HG03432 (cell line): ENCODE measurements around the gene SUCO.
"Not testable (repeated sequence)": the region's sequence is repeated elsewhere in the genome, so short reads cannot be mapped to it uniquely, and the experiment has no call there.

Experiments used
- ATAC-seq: cut with Tn5 transposase; IDR thresholded peaks from one replicate; pipeline ENCODE4 v1.9.1; 2021; ENCODE audit warnings: mild to moderate bottlenecking, moderate library complexity; ENCODE audit not compliant: unreplicated experiment

The SUCO gene

DNA sequence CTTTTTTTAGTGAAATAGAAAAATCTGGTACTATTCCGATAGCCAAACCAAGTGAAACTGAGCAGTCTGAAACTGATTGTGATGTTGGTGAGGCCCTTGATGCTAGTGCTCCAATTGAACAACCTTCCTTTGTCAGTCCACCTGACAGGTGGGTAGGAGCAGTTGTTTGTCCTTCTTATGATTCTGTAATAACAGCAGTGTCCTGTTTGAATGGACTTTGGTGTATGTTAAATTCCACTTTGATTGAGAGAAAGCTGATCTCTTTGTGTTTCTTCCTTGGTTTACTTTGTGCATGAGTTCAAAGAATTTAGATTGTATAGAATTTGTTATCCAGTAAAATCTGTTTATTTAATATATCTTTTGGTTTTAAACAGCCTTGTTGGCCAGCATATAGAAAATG is 24.3 kb downstream of the SUCO start:
- no peak for ATAC-seq

DNA sequence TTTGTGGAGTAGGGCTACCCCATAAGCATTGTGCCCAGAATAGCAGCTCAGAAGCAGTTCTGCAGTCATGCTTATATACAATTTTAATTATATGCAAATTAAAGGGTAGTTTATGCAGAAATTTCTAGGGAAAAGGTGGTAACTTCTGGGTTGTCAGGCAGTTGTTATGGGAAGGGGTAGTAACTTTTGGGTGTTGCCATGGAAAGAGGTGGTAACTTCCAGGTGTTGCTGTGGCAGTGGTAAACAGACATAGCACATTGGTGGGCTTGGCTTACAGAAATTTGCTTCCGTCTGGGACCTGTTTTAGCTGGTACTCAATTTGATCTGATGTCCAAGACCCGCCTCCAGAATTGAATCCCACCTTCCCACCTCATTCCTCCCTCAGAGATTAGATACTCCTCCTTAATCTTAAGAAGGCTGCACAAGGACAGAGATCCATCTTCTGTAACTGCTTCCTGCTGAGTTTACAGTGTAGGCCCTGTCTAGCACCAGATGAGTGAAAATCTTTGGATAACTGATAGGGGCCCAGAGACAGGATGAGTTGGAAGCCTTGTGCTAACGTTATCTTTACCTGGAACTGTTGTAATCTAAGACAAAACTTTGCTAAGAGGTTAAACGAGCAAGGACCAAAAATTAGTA is 26.7 kb downstream of the SUCO start:
- ATAC-seq = no peak

DNA sequence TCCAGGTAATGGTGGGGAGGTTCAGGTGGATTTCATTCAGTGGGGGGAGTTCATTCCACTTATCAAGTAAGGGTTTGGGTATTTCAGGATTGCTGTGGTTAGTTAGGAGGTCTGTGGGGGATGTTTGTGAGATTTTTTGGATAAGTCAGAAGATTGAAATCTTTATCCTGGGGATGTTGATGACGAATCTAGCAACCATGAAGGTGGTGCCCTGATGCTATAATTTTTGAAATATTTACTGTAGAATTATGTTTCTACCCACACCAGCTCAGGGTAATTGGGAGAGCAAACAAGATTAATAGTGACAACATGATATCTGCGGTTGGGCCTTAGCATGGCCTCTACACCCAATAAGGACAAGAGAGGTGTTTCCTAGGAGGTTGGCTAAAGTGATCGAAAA is 28.3 kb downstream of the SUCO start:
- no peak for ATAC-seq

DNA sequence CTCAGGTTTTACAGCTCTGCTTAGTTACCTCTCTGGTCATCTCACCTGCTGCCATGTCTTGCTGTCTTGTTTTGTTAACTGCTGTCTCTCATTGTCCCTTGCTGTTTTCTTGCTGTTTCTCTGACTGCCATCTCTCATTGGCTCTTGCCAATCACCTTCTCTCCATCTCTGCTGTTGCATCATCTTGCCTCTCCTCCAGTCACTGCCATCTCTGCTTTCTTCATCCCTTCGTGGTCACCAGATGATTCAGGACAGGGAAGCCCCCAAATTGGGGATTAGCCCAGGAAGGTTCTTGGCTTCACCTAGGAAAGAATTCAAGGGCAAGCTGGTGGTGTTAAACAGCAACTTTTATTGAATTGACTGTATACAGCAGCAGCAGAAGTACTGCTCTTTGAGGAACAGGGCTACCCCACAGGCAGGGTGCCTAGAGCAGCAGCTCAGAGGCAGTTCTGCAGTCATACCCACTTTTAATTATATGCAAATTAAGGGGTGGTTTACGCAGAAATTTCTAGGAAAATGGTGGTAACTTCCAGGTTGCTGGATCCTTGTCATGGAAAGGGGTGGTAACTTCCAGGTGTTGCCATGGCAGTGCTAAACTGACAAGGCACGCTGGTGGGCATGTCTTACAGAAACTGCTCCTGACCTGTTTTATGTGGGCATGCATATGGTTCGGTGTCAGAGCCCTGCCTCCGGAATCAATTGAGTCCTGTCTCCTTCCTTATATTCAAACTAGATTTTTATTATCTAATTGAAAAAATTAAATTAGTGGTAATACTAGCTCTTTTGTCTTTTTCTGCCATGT is 33.4 kb downstream of the SUCO start:
- no peak for ATAC-seq

DNA sequence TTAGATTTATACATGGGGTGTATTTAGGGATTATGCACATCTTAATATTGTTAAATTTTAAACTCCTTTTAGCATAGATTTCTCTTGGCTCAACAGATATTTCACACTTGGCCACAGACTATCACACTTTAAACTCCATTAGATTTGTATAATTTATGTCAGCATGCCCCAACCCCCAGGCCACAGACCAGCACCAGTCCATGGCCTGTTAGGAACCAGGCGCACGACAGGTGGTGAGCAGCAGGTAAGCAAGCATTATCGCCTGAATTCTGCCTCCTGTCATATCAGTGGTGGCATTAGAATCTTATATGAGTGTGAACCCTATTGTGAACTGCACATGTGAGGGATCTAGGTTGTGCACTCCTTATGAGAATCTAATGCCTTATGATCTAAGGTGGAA is 34.8 kb downstream of the SUCO start:
- no peak for ATAC-seq

DNA sequence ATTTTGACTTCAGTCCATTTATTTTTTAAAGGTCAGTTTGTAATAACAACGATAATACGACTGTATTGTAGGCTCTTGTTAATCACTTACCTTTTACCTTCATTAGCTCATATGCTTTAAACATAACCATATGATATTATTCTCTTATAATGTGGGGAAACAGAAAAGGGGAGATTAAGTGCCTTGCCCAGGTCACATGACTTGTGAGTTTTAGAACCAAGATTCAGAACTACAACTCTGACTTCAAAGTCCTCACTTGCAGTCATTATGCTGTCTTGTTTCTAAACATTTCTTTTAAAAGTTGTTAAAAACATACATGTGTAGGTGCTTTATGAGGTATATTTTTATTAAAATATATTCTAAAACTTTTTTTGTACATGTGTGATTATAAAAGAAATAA is 41.1 kb downstream of the SUCO start:
- no peak for ATAC-seq

DNA sequence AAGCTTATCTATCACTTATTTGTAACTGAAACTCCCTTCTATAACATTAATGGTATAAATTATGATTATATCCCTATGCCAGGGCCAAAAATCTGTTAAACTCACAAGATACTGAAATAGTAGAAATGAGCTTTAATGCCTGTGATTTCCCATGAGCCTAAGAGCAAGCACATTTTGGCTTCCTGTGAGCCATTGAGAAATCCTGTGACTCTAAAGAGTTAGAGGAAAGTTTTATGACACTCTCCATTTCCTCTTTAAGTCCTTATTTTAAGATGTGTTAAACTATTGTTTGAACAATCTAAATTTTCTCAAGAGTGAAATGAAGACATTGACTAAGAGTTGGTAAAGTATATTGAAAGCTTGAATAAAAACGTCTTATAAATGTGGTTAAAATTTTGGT is 45.6 kb downstream of the SUCO start:
- ATAC-seq = no peak

DNA sequence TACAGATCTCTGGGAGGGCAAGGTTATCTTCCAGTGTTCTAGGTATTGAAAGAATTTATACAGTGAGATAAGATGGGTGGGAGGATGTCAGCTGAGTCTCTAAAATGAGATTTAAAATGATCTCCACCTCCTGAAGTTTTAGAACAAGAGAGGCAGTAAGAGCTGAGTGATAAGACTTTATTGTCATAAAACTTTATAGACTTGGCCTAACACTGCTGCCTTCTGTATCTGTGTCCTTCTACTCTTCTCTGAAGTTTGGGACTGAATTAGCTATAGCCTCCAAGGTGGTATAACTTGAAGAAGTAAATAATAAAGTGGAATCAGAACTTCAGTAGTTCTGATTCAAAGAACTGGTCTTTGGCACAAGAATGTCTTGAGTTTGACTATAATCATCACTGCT is 48.3 kb downstream of the SUCO start:
- ATAC-seq = no peak

DNA sequence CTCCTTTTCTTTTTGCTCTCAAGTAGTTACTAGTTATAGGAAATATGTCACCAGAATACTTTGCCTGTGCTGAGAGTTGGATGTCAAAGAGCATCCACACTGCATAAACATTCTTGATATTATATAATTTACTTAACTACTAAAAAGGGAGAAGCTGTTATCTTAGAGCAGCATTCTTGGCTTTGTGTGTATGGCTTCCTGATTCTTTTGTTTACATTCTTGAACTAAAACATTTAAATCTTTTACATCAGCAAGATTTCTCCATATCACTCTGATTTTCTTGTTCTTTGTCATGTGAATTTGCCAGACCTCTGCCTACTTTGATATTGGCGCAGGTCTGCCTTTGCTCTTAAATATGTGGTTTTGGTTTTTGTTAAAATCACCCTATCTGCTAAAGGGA is 48.8 kb downstream of the SUCO start:
- ATAC-seq = no peak

DNA sequence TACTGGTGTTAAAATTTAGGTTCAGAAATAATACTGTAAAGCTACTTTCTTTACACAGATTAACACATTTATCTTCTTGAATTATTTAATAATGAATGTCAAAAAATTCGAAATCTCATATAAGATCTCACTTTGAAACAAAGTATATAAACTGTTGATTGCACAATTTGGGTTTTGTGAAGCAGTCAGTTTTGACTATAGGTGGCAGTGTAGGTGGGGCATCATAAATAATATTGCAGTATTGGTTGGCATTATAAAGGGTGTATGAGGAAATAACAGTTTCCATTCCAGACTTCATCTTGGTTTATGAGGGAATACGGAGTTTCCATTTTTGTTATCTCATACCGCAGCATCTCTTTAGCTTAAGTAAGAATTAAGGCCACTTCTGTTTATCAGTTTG is 49.9 kb downstream of the SUCO start:
- ATAC-seq = no peak

DNA sequence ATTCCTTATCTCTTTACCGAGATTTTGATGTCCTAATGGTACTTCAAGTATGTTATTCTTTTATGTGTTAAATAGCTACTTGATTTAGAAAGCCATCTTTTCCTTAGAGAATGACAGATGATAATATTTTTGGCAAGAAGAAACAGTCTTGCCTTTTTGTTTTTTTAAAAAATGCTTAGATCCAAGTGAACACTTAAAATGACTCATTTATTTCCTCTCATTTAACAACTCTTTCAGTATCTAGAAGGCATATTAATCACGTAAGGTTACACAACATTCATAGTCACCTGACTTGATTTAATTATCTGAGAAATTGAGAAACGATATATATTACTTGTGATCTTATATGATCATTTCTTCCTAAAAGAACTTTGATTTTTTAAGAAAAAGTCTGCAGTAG is 52.4 kb downstream of the SUCO start:
- no peak for ATAC-seq

DNA sequence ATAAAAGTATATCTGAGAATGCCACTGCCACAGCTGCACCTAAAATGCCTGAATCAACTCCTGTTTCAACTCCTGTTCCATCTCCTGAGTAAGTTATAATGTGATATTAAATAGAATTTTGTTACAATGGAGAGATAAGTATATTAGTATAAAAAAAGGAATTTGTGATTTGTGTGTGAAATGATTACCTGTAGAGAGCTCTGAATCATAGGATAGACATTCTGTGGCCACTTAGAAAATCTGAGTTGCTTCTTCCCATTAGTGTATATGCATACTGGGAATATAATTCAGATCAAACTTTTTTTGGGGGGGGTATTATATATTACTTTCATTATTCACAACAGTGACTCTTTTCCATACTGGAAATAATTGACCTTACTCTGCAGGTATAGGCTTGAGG is 52.9 kb downstream of the SUCO start:
- no peak for ATAC-seq

DNA sequence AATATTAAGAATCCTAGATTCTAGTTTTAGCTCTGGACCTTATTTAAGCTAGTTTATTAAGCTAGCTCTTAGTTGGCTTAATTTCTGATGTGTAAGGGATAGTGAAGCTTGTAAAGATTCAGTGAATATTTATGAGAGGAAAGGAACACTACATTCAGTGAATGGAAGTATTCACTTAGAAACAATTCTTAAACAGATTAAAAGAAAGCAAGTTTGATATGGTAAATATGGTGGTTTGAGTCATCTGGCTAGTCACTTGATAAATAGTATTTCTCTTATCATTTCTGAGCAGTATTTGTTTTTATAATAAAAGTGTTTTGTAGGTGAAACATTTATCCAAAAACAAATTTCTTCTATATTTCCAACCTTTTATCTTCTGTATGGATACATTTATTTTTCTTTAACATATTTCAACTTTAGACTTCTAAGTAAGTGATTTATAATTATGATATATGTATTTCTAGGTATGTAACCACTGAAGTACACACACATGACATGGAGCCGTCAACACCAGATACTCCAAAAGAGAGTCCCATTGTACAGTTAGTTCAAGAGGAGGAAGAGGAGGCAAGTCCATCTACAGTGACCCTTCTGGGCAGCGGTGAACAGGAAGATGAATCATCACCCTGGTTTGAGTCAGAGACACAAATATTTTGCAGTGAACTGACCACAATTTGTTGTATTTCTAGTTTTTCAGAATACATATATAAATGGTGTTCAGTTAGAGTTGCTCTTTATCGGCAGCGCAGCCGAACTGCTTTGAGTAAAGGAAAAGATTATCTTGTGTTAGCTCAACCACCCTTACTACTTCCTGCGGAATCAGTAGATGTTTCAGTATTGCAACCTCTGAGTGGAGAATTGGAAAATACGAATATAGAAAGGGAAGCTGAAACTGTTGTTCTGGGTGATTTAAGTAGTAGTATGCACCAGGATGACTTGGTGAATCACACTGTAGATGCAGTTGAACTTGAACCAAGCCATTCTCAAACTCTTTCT is 55.6 kb downstream of the SUCO start:
- ATAC-seq = no peak

DNA sequence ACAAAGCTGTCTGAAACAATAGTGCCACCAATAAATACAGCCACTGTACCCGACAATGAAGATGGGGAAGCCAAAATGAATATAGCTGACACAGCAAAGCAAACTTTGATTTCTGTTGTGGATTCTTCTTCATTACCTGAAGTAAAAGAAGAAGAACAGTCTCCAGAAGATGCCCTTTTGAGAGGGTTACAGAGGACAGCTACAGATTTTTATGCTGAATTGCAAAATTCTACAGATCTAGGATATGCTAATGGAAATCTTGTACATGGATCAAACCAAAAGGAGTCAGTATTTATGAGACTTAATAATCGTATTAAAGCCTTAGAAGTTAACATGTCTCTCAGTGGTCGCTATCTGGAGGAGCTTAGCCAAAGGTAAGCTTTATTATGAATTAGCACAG is 56.6 kb downstream of the SUCO start:
- ATAC-seq = no peak

DNA sequence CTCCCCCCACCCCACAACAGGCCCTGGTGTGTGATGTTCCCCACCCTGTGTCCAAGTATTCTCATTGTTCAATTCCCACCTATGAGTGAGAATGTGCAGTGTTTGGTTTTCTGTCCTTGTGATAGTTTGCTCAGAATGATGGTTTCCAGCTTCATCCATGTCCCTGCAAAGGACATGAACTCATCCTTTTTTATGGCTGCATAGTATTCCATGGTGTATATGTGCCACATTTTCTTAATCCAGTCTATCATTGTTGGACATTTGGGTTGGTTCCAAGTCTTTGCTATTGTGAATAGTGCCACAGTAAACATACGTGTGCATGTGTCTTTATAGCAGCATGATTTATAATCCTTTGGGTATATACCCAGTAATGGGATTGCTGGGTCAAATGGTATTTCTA is 58.5 kb downstream of the SUCO start:
- ATAC-seq = not testable (repeated sequence)

DNA sequence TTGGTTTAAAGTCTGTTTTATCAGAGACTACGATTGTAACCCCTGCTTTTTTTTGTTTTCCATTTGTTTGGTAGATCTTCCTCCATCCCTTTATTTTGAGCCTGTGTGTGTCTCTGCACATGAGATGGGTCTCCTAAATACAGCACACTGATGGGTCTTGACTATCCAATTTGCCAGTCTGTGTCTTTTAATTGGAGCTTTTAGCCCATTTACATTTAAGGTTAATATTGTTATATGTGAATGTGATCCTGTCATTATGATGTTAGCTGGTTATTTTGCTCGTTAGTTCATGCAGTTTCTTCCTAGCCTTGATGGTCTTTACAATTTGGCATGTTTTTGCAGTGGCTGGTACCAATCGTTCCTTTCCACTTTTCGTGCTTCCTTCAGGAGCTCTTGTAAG is 62.1 kb downstream of the SUCO start:
- ATAC-seq = not testable (repeated sequence)

DNA sequence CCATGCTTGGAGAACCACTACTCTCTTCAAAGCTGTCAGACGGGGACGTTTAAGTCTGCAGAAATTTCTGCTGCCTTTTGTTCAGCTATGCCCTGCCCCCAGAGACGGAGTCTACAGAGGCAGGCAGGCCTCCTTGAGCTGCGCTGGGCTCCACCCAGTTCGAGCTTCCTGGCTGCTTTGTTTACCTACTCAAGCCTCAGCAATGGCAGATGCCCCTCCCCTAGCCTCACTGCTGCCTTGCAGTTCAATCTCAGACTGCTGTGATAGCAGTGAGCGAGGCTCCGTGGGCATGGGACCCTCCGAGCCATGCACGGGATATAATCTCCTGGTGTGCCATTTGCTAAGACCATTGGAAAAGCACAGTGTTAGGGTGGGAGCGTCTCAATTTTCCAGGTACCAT is 63.8 kb downstream of the SUCO start:
- not testable (repeated sequence) for ATAC-seq

DNA sequence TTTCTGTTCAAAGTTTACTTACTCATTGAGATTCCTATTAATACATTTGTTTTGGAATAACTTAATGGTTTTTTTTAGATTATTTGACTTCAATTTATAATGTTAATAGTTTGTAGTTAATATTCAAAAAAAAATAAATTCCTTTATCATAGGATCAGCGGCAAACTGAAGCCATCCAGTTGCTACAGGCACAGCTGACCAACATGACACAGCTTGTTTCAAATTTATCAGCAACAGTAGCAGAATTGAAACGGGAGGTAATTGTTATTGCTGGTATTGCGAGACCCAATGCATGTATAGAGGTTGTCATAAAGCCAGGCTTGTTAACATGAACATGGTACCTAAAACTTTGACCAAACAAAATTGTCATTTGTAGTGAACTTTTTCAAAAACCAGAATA is 67.0 kb downstream of the SUCO start:
- no peak for ATAC-seq

DNA sequence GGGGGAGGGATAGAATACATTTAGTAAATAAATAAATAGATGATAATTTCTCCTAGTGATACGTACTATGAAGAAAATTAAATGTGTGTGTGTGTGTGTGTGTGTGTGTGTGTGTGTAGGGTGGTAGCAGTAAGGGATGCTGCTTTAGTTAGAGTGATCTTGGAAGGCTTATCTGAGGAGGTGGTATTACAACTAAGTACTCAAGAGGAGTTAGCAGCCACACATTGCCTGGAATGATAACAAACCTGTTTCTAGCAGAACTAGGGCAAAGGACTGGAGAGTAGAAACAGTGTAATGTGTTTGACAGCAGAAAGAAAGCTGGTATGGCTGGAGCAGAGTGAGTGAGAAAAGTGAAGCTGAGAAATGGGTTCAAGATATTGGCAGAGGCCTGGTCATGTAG is 67.7 kb downstream of the SUCO start:
- no peak for ATAC-seq

DNA sequence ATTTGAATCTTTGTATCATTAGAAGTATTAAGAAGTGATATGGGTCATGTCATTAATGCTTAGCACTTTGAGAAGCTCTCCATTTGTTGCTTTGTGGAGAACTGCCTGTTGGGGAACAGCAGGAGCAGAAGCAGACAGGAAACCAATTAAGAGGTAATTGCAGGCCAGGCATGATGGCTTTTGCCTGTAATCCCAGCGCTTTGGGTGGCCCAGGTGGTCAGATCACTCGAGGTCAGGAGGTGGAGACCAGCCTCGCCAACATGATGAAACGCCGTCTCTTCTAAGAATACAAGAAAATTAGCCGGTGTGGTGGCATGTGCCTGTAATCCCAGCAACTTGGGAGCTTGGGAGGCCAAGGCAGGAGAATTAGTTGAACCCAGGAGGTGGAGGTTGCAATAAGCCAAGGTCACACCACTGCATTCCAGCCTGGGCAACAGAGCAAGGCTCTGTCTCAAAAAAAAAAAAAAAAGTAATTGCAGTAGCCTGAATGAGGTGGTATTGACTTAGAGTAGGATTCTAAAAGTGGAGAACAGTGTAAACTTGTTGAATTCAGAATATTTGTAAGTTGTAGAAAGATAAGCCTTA is 68.2 kb downstream of the SUCO start:
- no peak for ATAC-seq

DNA sequence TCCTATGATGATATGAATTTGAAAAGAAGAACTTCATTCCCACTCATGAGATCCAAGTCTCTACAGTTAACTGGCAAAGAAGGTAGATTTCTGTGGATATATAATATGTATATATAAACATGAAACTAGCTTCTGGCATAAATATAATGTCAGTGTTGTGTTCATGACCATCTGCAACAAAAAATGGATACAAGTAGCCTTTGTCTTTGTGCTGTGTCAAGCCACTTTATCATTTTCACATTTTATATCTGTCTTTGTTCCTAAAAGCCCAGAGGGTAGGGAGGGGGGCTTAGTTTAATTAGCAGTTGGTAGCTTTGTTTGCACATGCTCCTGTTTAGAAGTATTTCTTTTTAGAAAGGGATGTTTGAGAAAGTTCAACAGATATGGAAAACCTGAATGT is 69.8 kb downstream of the SUCO start:
- no peak for ATAC-seq
